Skeletal muscle satellite cell (primary cell): ENCODE data around the gene PPP1R13B.
"Not testable (repeated sequence)": the region's sequence is repeated elsewhere in the genome, so short reads cannot be mapped to it uniquely, and the experiment has no call there.

ENCODE experiments used
- H3K27me3 ChIP-seq: 2 replicates; pipeline ENCODE4 v1.7.0; 2013; ENCODE audit warnings: low read length; ENCODE audit not compliant: control insufficient read depth, insufficient read depth
- H3K36me3 ChIP-seq: 2 replicates; pipeline ENCODE4 v1.7.0; 2013; ENCODE audit warnings: mild to moderate bottlenecking, control low read depth, low read length; ENCODE audit not compliant: insufficient read depth
- H3K4me1 ChIP-seq: 2 replicates; pipeline ENCODE4 v1.7.0; 2013; ENCODE audit warnings: low read length; ENCODE audit not compliant: control insufficient read depth, insufficient read depth
- H3K4me2 ChIP-seq: 2 replicates; pipeline ENCODE4 v1.7.0; 2013; ENCODE audit warnings: mild to moderate bottlenecking, low read length
- H3K4me3 ChIP-seq: 2 replicates; pipeline ENCODE4 v1.7.0; 2013; ENCODE audit warnings: low read length
- H3K9ac ChIP-seq: 2 replicates; pipeline ENCODE4 v1.7.0; 2013; ENCODE audit warnings: mild to moderate bottlenecking, low read depth, low read length, moderate library complexity
- H3K9me3 ChIP-seq: replicated peaks from 2 replicates; pipeline ENCODE4 v1.7.0; 2013; ENCODE audit warnings: mild to moderate bottlenecking, control low read depth, low read length

Gene PPP1R13B

DNA sequence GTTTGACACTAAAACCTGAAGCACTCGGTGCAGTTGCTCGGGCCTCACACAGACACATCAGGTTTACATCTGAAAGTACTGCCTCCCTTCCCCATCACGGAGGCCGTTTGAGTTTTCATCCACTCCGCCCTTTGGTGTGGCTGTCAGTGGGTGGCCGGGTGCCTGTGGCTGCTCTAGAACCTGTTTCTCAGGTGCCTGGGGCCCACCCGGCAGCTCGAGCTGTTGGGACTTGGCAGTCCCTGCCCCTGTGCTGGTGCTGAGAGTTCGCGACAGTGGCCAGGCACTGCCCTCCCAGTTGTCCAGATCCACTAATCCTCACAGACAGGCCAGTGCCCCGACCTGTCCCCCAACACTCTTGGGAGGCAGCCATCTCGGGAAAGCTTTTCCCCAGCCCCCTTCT lies 154.5 kb downstream of the PPP1R13B start:
- H3K4me3 ChIP-seq = no peak overlapping the region
- H3K27me3 ChIP-seq = no peaks in the 10 kb centered on the region
- H3K4me1 ChIP-seq = peaks cover 21% of the 10 kb centered on the region
- no peak overlapping the region for H3K9ac ChIP-seq
- H3K36me3 ChIP-seq = peaks cover 70% of the 10 kb centered on the region
- H3K9me3 ChIP-seq = no peaks in the 10 kb centered on the region
- no peak overlapping the region for H3K4me2 ChIP-seq

DNA sequence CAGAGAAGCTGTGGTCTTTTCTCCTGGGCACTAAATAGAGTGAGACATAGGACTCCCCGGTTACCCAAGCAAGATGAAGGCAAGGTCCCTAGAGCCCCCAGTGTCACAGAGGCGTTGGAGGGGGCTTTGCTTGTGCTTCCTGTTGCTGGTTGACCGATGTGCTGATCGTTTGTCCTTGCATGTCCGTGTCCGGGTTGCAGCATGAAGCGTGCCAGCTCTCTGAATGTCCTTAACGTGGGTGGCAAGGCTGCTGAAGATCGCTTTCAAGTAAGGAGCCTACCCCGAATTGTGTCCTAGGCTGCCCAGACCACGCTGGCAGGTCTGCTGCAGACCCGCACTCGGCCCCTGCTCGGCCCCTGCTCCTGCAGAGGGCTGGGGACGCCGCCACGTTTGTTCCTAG lies 155.2 kb downstream of the PPP1R13B start:
- H3K9ac ChIP-seq = no peak overlapping the region
- H3K36me3 ChIP-seq = peaks cover 67% of the 10 kb centered on the region
- H3K4me1 ChIP-seq = peaks cover 18% of the 10 kb centered on the region
- H3K9me3 ChIP-seq = no peaks in the 10 kb centered on the region
- no peak overlapping the region for H3K4me3 ChIP-seq
- H3K27me3 ChIP-seq = no peaks in the 10 kb centered on the region
- H3K4me2 ChIP-seq = no peak overlapping the region

DNA sequence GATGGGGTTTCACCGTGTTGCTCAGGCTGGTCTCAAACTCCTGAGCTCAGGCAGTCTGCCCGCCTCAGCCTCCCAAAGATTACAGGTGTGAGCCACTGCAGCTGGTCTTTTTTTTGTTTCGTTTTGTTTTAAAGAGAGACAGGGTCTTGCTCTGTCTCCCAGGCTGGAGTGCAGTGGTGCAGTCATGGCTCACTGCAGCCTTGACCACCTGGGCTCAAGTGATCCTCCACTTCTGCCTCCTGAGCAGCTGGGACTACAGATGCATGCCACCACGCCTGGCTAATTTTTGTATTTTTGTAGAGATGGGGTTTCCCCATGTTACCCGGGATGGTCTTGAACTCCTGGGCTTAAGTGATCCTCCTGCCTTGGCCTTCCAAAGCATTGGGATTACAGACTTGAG lies 155.7 kb downstream of the PPP1R13B start:
- H3K9ac ChIP-seq = not testable (repeated sequence)
- H3K36me3 ChIP-seq = peaks cover 70% of the 10 kb centered on the region
- H3K4me1 ChIP-seq = peaks cover 13% of the 10 kb centered on the region

DNA sequence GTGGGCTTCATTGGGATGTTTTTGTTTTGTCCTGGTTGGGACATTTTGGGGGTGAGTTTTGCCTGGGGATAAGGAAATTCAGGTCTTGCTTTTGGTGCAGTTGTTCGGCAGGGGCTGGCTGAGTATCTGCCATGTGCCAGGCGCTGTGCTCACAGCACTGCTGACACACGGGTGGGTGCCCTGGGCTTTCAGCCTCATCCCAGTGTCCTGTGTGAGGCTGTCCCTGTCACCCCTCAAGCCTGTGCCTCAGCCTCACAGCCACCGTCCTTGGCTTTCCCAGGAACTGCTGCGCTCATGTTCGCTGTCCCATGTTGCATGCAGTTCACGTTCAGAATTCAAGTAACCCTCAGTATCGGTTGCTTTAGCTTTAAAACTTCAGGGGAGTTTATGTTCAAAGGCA lies 157.0 kb downstream of the PPP1R13B start:
- Histone ChIP-seq H3K27me3 (no peaks in the 10 kb centered on the region), H3K4me2 (no peak overlapping the region), H3K4me1 (peaks cover 1% of the 10 kb centered on the region), H3K36me3 (peaks cover 79% of the 10 kb centered on the region), H3K9ac (no peak overlapping the region), H3K9me3 (no peaks in the 10 kb centered on the region), H3K4me3 (no peak overlapping the region)

More for the DNA sequence above, 155.7 kb downstream of the PPP1R13B start:
- not testable (repeated sequence) for H3K4me2 ChIP-seq, H3K9me3 ChIP-seq, H3K4me3 ChIP-seq, H3K27me3 ChIP-seq

DNA sequence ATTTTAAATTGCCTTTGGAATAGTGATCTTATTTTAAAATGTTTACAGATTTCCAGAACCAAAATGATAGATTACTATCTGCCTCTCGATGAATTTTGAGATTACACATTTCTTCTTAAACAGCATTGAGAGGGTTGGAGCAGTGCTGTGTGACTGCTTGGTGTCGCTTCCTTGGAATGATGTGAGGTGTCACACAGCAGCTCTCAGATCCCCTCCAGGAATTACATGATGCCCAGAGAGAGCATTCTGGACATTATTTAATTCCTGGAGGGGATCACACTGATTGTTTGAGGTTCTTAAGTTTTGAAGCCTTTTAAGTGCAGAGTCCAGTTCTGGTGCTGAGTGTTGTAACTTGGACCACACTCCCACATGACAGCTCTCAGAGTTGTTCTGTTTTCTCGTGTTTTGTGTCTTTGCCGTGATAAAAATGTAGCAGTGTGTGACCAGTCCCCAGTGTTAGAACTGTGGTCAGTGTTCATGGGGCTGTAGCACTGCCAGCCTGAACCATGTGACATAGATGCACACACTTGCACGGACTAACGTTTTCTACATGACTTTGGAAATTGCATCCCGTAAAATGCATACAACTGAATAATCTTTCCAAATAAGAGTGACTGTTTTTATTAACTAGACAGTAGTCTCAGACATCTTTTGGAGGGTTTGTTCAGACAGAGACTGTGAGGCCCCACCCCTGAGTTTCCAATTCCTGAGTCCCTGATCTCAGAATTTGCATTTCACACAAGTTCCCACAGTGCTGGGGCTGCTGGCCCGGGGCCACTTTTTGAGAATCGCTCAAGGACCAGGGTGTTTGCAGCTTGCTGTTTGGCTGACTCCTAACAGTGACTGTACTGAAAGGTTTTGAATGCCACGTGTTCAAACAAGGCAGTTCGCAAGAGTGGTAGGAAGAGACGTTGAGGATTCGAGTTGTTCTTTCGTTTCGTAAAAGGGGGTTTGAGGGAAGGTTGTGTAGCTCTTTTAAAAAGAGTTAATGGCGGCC lies 158.2 kb downstream of the PPP1R13B start:
- no peaks in the 10 kb centered on the region for H3K9me3 ChIP-seq
- peaks cover 7% of the 10 kb centered on the region for H3K4me1 ChIP-seq
- H3K27me3 ChIP-seq = no peaks in the 10 kb centered on the region
- H3K4me2 ChIP-seq = no peak overlapping the region
- H3K36me3 ChIP-seq = peaks cover 80% of the 10 kb centered on the region
- H3K4me3 ChIP-seq = no peak overlapping the region
- H3K9ac ChIP-seq = no peak overlapping the region

DNA sequence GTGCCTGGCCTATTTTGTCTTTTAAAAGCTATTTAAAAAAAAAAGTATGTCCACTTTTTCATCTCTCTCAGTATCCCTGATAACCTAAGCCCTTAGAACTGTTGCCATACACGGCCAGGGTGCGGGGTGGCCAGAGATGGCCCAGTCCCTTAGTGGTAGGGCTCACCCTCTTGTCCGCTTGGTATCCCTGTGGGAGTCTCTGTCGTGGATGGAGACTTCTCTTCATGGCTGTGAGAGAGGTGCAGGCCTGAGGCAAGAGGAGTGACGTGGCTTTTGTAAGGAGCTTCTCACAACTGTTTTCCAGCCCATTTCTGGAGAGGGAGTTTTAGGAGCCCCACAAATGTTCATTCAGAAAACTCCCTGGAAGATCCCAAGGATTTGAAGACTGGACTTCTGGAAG lies 158.9 kb downstream of the PPP1R13B start:
- no peaks in the 10 kb centered on the region for H3K9me3 ChIP-seq
- peaks cover 14% of the 10 kb centered on the region for H3K4me1 ChIP-seq
- H3K36me3 ChIP-seq = peaks cover 79% of the 10 kb centered on the region

DNA sequence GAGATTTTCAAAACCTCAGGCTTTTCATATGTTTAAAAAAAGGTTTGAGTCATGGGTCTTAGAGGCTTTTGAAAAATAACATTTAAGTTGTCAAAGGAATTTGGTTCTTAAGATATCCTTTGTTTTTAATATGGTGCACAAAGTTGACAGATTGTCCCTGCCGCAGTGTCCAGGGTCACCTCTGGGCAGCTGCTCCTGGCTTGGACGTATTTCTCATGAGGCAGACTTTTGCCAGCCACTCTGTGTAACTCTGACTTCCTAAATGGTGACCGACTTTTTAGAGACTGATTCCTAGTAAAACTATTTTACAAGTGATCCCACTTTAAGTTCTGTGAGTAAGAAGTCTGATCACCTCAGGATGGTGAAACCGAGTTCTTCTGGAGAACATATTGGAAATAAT lies 159.7 kb downstream of the PPP1R13B start:
- H3K4me1 ChIP-seq = peaks cover 14% of the 10 kb centered on the region
- H3K27me3 ChIP-seq = no peaks in the 10 kb centered on the region
- no peaks in the 10 kb centered on the region for H3K9me3 ChIP-seq
- no peak overlapping the region for H3K4me2 ChIP-seq
- no peak overlapping the region for H3K9ac ChIP-seq
- H3K4me3 ChIP-seq = no peak overlapping the region
- peaks cover 79% of the 10 kb centered on the region for H3K36me3 ChIP-seq

More for the DNA sequence above, 158.9 kb downstream of the PPP1R13B start:
- Histone ChIP-seq H3K27me3 (no peaks in the 10 kb centered on the region), H3K4me2 (no peak overlapping the region), H3K9ac (no peak overlapping the region), H3K4me3 (no peak overlapping the region)

DNA sequence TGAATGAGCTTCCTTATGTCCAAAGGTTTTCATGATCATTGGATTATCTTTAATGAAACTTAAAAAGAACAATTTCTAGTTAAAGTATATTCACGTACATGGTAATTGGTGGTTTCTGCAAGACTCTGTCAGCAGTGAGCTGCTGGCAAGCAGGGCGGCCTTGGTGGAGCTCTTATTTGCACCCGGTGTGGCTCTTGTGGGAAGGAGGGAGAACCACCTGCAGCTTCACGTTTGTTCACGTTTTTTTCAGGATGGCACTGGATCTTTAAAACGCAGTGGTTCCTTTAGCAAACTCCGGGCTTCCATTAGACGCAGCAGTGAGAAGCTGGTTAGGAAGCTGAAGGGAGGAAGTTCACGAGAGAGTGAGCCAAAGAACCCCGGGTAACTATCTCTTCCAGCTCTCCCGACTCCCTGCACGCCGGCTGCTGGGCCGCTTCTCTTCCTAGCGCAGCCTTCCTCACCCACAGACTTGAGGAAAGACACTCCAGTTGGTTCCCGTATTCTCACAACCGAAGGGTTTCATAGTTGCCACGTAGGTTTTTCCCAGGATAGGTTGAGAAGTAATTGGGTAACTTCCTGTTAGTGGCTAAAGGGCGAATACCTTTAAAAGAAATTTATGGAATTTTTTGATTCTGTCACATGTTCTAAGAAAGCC lies 160.4 kb downstream of the PPP1R13B start:
- Histone ChIP-seq H3K4me2 (no peak overlapping the region), H3K9me3 (no peaks in the 10 kb centered on the region), H3K36me3 (peaks cover 72% of the 10 kb centered on the region), H3K9ac (no peak overlapping the region), H3K4me1 (peaks cover 14% of the 10 kb centered on the region), H3K27me3 (no peaks in the 10 kb centered on the region), H3K4me3 (no peak overlapping the region)

DNA sequence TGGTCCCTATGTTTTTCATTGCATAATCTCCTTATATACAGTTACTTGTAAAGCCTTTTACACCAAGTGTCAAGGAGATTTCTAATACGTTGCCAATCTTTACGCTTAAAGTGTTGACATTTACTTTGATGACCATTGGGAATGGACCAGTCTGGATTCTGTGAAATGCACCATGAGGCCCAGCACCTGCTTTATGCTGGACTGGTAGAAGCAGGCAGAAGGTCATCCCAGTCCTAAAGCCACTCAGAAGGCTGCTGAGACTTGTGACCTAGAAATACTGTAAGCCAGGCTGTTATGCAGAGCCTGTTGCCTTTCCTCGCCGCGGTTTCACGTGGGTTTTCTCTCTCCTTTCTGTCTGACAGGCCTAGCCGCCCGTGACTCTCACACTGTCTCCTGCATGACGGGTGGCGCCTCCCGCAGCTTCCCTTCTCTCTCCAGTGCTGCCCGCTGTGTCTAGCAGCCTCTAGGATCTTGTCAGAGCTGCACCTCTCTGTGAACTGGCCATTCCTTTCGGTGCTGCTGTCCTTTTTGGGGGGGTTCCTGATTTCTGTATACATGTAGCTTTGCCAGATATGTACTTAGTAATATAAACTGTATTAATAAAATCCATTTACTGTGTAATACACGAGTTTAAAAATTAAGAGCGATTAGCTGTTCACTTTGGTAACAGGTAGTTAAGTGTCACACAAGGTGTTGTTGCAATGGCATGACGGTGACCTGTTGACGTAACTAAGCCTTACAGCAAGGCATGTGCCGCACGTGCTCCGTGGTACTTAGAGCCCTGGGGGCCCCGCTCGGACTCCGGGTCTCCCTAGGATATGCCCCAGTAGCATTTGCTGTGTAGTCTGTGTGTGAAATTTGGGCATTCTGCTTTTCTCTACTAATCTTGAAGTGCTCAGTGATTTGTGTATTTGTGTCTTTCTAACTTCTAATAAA lies 161.8 kb downstream of the PPP1R13B start:
- H3K36me3 ChIP-seq = peaks cover 80% of the 10 kb centered on the region
- no peaks in the 10 kb centered on the region for H3K27me3 ChIP-seq

DNA sequence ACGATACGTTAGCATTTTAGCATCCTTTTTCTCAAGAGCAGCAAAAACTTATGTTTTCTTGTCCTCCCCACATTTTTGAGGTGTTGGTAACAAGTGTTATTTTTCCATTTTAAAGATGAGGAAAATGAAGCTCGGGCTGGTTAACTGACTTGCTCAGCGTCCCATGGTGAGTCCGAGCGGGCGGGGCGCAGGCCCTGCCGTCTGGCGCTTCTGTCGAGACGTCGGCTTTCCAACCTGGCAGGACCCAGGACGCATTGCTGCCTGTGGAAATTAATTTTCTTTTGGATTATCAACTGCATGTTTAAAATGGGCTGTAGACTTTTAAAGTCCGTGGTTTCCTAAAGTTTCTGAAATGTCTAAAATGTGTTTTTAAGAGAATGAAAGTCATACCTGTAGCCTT lies 162.5 kb downstream of the PPP1R13B start:
- Histone ChIP-seq H3K36me3 (peaks cover 84% of the 10 kb centered on the region), H3K4me3 (no peak overlapping the region), H3K9me3 (no peaks in the 10 kb centered on the region), H3K4me2 (no peak overlapping the region), H3K4me1 (peaks cover 14% of the 10 kb centered on the region), H3K9ac (no peak overlapping the region), H3K27me3 (no peaks in the 10 kb centered on the region)

More for the DNA sequence above, 161.8 kb downstream of the PPP1R13B start:
- no peaks in the 10 kb centered on the region for H3K9me3 ChIP-seq
- H3K4me3 ChIP-seq = no peak overlapping the region
- H3K4me1 ChIP-seq = peaks cover 14% of the 10 kb centered on the region
- H3K4me2 ChIP-seq = no peak overlapping the region
- no peak overlapping the region for H3K9ac ChIP-seq

DNA sequence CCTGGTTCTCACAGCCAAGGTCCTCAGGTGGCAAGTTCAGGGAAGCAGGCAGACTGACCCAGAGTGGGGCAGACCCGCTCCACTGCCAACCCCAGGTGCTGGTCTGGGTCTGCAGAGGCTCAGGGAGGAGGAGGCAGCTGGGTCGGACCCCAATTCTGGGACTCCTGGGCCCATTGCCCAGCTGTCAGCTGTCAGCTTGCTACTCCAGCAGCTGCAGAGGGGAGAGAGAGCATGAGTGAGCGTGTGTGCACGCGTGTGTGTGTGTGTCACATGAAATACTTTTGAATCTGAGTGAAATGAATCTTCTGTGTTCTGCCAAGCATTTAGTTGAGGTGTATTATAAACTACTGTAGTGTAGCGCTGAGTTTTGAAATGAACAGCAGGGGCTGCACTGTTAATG lies 162.9 kb downstream of the PPP1R13B start:
- Histone ChIP-seq H3K4me1 (peaks cover 14% of the 10 kb centered on the region), H3K36me3 (peaks cover 84% of the 10 kb centered on the region), H3K4me2 (no peak overlapping the region), H3K9ac (no peak overlapping the region), H3K27me3 (no peaks in the 10 kb centered on the region), H3K9me3 (no peaks in the 10 kb centered on the region), H3K4me3 (no peak overlapping the region)
